PC-3 (cell line): ENCODE measurements around the gene CASKIN1. TPM values are rescaled to one million over a fixed set of nuclear protein-coding genes. Genes with fewer than 3 reads are reported as not detected.

Experiments
- ATAC-seq: fragments of 200-7000 bp; cut with Tn5 transposase; 2 replicates; pipeline ENCODE4 v1.9.1; 2020; ENCODE audit warnings: mild to moderate bottlenecking, moderate library complexity
- BruUV-seq: library from RNA; stranded (reverse); fragments of 400-500 nt; replicated peaks from 2 replicates; lab custom pipeline; 2021; lab: Mats Ljungman, UMichigan
- CTCF ChIA-PET: fragments of 300-600 bp; sonication (Branson Sonifier 250); formaldehyde crosslinking; loops from one replicate; lab custom pipeline; 2022; ENCODE audit warnings: antibody characterized with exemption; lab: Charles Lee
- POLR2A ChIA-PET: fragments of 300-600 bp; sonication (Branson Sonifier 250); formaldehyde crosslinking; loops from one replicate; lab custom pipeline; 2022; ENCODE audit warnings: antibody characterized with exemption; ENCODE audit not compliant: unreplicated experiment; lab: Charles Lee
- DNase-seq: peaks from one replicate; pipeline ENCODE4 v3.0.0-alpha.2; 2015
- H2AFZ ChIP-seq: fragments of 300-600 bp; sonication (generic); 2 replicates; pipeline ENCODE4 v1.6.0; 2016; ENCODE audit warnings: antibody characterized with exemption, low read length
- H3F3A ChIP-seq: fragments of 300-600 bp; sonication (generic); one replicate; pipeline ENCODE4 v1.6.0; 2017; ENCODE audit warnings: antibody characterized with exemption, low read length, control low read depth, mild to moderate bottlenecking; ENCODE audit not compliant: unreplicated experiment
- H3K27ac ChIP-seq: fragments of 300-600 bp; sonication (generic); 2 replicates; pipeline ENCODE4 v1.5.1; 2016; ENCODE audit warnings: mild to moderate bottlenecking, low read length
- H3K27me3 ChIP-seq: fragments of 300-600 bp; sonication (generic); 2 replicates; pipeline ENCODE4 v1.6.1; 2016; ENCODE audit warnings: low read length, mixed read lengths
- H3K36me3 ChIP-seq: fragments of 300-600 bp; sonication (generic); 2 replicates; pipeline ENCODE4 v1.6.1; 2016; ENCODE audit warnings: low read depth, mixed run types, low read length, mixed read lengths
- H3K4me1 ChIP-seq: fragments of 300-600 bp; sonication (generic); 2 replicates; pipeline ENCODE4 v1.5.1; 2016; ENCODE audit warnings: low read length; ENCODE audit not compliant: insufficient read depth
- H3K4me2 ChIP-seq: fragments of 300-600 bp; sonication (generic); 2 replicates; pipeline ENCODE4 v1.6.0; 2016; ENCODE audit warnings: low read length
- H3K4me3 ChIP-seq: fragments of 300-600 bp; sonication (generic); 2 replicates; pipeline ENCODE4 v1.5.1; 2016; ENCODE audit warnings: mild to moderate bottlenecking, low read length, mixed read lengths
- H3K79me2 ChIP-seq: fragments of 300-600 bp; sonication (generic); 2 replicates; pipeline ENCODE4 v1.6.1; 2017; ENCODE audit warnings: low read length, mixed read lengths
- H3K9ac ChIP-seq: fragments of 300-600 bp; sonication (generic); 2 replicates; pipeline ENCODE4 v1.6.0; 2016; ENCODE audit warnings: mild to moderate bottlenecking, low read length
- H3K9me2 ChIP-seq: fragments of 300-600 bp; sonication (generic); replicated peaks from 2 replicates; pipeline ENCODE4 v1.6.1; 2016; ENCODE audit warnings: mixed run types, low read length, mixed read lengths
- H3K9me3 ChIP-seq: fragments of 300-600 bp; sonication (generic); 2 replicates; pipeline ENCODE4 v1.6.1; 2016; ENCODE audit warnings: low read length, mixed read lengths
- H4K20me1 ChIP-seq: fragments of 300-600 bp; sonication (generic); 2 replicates; pipeline ENCODE4 v1.6.1; 2016; ENCODE audit warnings: low read length, mixed read lengths
- EZH2 ChIP-seq: fragments of 300-600 bp; sonication (generic); IDR thresholded peaks from one replicate; pipeline ENCODE4 v1.6.1; 2017; ENCODE audit warnings: antibody characterized with exemption, mild to moderate bottlenecking, low read length; ENCODE audit not compliant: unreplicated experiment
- EZH2phosphoT487 ChIP-seq: fragments of 300-600 bp; sonication (generic); IDR thresholded peaks from 2 replicates; pipeline ENCODE4 v1.6.1; 2018; ENCODE audit warnings: mild to moderate bottlenecking, antibody characterized with exemption, low read length, borderline replicate concordance
- intact Hi-C: fragments of 100-400 bp; cut with micrococcal nuclease; formaldehyde crosslinking; loops from 2 replicates; pipeline ENCODE4 v1.9.0; 2023
- total RNA-seq: library from RNA; depleted of rRNA; stranded (reverse); fragments of >200 nt; gene quantifications from 2 replicates; pipeline ENCODE4 v1.2.3, GENCODE V29; 2014
- TF ChIP-seq, protein P1 (sequence below): fragments of 300-600 bp; sonication (generic); conservative IDR thresholded peaks from 2 replicates; pipeline ENCODE4 v1.5.1; 2017; ENCODE audit warnings: antibody characterized with exemption, low read depth, mild to moderate bottlenecking, low read length

The CASKIN1 gene
- total RNA-seq, 1 experiment from 2014 or later: 1.6 TPM

DNA sequence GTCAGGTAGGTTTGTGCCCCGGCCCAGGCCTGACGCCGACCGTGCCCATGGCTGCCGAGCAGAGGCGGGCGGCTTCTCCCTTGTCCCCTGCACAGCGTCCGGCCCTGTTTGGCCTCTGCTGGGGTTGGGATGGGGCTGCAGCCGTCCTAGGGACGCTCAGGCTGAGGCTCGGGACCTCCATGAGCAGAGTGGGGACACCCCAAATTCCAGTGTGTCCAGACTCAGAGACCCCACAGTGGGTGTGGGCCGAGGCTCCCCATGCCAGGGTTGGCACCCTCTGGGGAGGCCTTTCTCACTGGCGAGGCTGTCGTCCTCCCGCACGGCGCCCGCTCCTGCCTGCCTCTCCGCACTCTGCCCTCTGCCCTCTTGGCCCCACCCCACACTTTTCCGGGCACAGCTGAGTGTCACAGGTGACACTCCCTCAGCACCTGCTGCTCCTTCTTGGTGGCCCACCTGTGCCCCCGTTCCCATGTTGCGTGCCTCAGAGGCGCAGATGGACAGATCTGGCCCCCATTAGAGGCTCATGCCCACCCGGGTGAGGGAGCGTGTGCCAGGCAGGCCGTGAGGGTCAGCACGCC, 24.7 kb downstream of the CASKIN1 start:
- Histone ChIP-seq H3K27ac (no peak overlapping the region), H3K27me3 (no peaks in the 10 kb centered on the region), H3K79me2 (no peaks in the 10 kb centered on the region), H3K36me3 (no peaks in the 10 kb centered on the region), H3K4me1 (no peaks in the 10 kb centered on the region), H2AFZ (no peak overlapping the region), H4K20me1 (no peaks in the 10 kb centered on the region), H3K9ac (no peak overlapping the region), H3F3A (no peaks in the 10 kb centered on the region), H3K9me2 (no peaks in the 10 kb centered on the region), H3K9me3 (no peaks in the 10 kb centered on the region), H3K4me3 (no peak overlapping the region), H3K4me2 (no peak overlapping the region)
- intact Hi-C loops: no loop called here
- no peak for DNase-seq
- ChIA-PET POLR2A (no interaction called here), CTCF (no interaction called here)
- ATAC-seq: no peak
- TF ChIP-seq, protein P1, sequence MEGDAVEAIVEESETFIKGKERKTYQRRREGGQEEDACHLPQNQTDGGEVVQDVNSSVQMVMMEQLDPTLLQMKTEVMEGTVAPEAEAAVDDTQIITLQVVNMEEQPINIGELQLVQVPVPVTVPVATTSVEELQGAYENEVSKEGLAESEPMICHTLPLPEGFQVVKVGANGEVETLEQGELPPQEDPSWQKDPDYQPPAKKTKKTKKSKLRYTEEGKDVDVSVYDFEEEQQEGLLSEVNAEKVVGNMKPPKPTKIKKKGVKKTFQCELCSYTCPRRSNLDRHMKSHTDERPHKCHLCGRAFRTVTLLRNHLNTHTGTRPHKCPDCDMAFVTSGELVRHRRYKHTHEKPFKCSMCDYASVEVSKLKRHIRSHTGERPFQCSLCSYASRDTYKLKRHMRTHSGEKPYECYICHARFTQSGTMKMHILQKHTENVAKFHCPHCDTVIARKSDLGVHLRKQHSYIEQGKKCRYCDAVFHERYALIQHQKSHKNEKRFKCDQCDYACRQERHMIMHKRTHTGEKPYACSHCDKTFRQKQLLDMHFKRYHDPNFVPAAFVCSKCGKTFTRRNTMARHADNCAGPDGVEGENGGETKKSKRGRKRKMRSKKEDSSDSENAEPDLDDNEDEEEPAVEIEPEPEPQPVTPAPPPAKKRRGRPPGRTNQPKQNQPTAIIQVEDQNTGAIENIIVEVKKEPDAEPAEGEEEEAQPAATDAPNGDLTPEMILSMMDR: no peak
- no peak for TF ChIP-seq EZH2phosphoT487
- no peak for TF ChIP-seq EZH2
- no TSS peak for BruUV-seq

DNA sequence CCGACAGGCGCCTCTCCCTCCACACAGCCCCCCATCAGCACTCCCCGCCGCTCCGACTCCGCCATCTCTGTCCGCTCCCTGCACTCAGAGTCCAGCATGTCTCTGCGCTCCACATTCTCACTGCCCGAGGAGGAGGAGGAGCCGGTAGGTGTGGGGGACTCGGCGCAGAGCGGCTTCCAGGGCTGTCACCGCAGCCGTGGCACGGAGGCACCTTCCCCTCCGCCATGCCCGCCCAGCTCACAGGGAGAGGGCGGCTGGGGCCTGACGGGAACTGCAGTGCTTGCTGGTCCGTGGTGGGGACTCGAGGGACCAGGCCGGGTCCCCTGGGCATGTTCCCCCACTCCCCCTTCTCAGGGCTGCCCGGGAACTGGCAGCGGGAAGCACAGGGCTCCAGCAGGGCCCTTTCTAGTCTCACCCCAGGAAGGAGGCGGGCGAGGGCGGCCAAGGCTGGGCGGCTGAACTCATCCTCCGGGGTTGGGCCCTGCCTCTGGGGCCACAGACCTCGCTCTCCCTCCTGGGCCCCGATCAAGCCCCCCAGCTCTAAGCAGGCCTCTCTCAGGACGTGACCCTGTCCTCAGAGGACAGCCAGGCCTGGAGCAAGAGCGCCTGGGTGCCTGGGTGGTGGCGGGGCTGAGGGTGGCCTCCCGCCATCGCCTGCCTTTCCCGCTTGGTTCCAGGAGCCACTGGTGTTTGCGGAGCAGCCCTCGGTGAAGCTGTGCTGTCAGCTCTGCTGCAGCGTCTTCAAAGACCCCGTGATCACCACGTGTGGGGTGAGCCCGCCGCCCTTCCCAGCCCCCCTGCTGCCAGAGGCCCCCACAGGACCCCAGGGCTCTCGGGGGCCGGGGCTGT, 25.6 kb downstream of the CASKIN1 start:
- H3F3A ChIP-seq: no peaks in the 10 kb centered on the region
- ATAC-seq (no peak), DNase-seq (no peak)
- no peak for TF ChIP-seq EZH2
- TF ChIP-seq EZH2phosphoT487: no peak
- TF ChIP-seq, protein P1: no peak
- H3K79me2 ChIP-seq: no peaks in the 10 kb centered on the region
- no peaks in the 10 kb centered on the region for H3K9me3 ChIP-seq
- no peak overlapping the region for H3K27ac ChIP-seq
- H3K9me2 ChIP-seq: no peaks in the 10 kb centered on the region
- no peak overlapping the region for H3K4me2 ChIP-seq
- H4K20me1 ChIP-seq: no peaks in the 10 kb centered on the region
- no peaks in the 10 kb centered on the region for H3K36me3 ChIP-seq
- H3K9ac ChIP-seq: no peak overlapping the region
- BruUV-seq: no TSS peak
- intact Hi-C loops: no loop called here
- no peak overlapping the region for H2AFZ ChIP-seq
- CTCF ChIA-PET: no interaction called here
- H3K4me3 ChIP-seq: no peak overlapping the region
- H3K27me3 ChIP-seq: no peaks in the 10 kb centered on the region
- POLR2A ChIA-PET: no interaction called here
- H3K4me1 ChIP-seq: no peaks in the 10 kb centered on the region

DNA sequence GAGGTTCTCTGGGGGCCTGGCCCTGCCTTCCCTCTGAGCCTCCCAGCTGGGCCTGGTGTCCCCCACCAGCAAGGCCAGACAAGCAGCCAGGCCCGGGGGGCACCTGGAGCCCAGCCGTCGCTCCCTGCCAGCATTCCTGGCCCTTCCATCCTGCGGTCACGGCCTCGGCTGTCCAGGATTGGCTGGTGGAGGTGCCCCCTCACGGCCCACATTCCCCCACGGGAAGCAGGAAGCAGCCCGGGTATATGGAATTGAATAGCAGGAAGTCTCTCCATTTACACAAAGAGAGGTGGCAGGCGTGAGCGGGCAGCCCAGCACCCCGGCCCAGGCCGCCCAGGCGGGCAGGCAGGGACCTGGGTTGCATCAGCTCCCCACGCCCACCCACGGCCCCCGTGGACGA, 26.3 kb downstream of the CASKIN1 start:
- BruUV-seq: no TSS peak
- no peak for ATAC-seq

More for the DNA sequence above, 26.3 kb downstream of the CASKIN1 start:
- TF ChIP-seq EZH2 (no peak), EZH2phosphoT487 (no peak)
- TF ChIP-seq, protein P1: no peak
- no peaks in the 10 kb centered on the region for H3K79me2 ChIP-seq
- no peak overlapping the region for H3K27ac ChIP-seq
- no peaks in the 10 kb centered on the region for H3K9me3 ChIP-seq
- H3F3A ChIP-seq: no peaks in the 10 kb centered on the region
- no peaks in the 10 kb centered on the region for H3K27me3 ChIP-seq
- ChIA-PET CTCF (no interaction called here), POLR2A (no interaction called here)
- no peak overlapping the region for H3K4me3 ChIP-seq
- H4K20me1 ChIP-seq: no peaks in the 10 kb centered on the region
- no peak for DNase-seq
- H2AFZ ChIP-seq: no peak overlapping the region
- no peak overlapping the region for H3K4me2 ChIP-seq
- H3K9me2 ChIP-seq: no peaks in the 10 kb centered on the region
- H3K36me3 ChIP-seq: no peaks in the 10 kb centered on the region
- intact Hi-C loops: no loop called here
- H3K4me1 ChIP-seq: no peaks in the 10 kb centered on the region
- no peak overlapping the region for H3K9ac ChIP-seq
